Astrocyte of the spinal cord (primary cell): ENCODE measurements around the gene ZNF474.

Source experiments
- DNase-seq: peaks from one replicate; pipeline ENCODE4 v3.0.0; 2011; ENCODE audit warnings: low read depth, low spot score
- H3K4me3 ChIP-seq: 2 replicates; pipeline ENCODE4 v1.5.1; 2011; ENCODE audit warnings: low read depth, mild to moderate bottlenecking, low read length, moderate library complexity
- in situ Hi-C: cut with HindIII; loops from 2 replicates; pipeline ENCODE4 v1.10.0; 2017; ENCODE audit warnings: low sequenced_read_pairs
- TF ChIP-seq, protein P1 (sequence below): IDR thresholded peaks from 2 replicates; pipeline ENCODE4 v1.5.1; 2012; ENCODE audit warnings: low read depth, mild to moderate bottlenecking, low read length, inconsistent platforms

Gene ZNF474

DNA sequence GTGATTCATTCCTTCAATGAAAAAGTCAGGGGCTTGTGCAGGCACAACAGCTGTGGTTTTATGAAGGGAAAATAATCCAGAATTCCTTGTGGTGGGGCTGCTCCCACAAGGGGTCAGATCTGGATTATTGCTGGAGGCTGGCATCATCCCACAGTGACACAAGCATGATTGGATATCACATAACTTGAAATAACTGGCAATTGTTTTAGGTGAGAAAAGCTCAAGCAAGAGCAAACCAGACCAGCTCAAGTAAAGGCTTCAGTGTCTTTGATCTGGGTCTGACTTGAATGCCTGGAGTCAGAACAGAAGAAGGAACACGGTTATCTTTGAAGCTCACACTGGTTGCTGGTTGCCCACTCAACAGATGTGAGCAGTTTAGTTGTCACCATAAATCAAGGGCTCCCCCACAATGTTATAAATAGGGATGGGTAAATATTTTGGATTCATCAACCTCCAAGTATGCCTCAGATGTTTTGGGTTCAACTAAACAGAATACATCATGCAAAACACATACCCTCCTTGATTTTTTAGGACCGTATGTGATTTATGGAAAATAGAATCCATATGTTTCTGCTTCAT, 3.1 kb upstream of the ZNF474 start:
- TF ChIP-seq, protein P1, sequence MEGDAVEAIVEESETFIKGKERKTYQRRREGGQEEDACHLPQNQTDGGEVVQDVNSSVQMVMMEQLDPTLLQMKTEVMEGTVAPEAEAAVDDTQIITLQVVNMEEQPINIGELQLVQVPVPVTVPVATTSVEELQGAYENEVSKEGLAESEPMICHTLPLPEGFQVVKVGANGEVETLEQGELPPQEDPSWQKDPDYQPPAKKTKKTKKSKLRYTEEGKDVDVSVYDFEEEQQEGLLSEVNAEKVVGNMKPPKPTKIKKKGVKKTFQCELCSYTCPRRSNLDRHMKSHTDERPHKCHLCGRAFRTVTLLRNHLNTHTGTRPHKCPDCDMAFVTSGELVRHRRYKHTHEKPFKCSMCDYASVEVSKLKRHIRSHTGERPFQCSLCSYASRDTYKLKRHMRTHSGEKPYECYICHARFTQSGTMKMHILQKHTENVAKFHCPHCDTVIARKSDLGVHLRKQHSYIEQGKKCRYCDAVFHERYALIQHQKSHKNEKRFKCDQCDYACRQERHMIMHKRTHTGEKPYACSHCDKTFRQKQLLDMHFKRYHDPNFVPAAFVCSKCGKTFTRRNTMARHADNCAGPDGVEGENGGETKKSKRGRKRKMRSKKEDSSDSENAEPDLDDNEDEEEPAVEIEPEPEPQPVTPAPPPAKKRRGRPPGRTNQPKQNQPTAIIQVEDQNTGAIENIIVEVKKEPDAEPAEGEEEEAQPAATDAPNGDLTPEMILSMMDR, result no peak
- in situ Hi-C loops, result no loop called here
- no peak overlapping the region for H3K4me3 ChIP-seq
- peak; percentile 81 for DNase-seq

DNA sequence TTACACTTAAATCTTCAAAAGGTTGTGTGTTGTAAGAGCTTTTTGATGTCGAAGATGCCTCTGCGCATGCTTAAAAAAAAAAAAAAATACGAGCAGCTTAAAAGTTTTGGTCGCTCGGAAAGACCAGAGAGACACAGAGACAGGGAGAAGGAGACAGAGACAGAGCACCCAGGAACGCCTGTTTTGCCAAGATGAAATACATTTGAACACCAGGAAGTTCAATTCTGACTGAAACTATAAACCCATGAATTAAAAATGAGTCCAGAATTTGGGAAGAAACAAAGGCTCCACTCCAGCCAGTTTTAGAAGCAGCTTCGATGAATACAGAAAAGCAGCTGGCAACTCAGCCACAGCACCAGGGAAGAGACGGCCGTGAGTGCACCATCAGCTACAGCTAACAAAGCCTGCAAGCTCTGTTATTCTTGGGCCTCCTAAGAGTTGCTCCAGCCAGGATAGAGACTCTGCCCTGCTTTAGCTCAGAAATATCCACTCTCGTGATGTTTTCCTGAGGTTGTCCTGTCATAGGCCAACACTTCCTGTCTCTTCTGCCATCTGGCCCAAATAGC, 2.5 kb upstream of the ZNF474 start:
- peak; percentile 58 for DNase-seq
- in situ Hi-C loops, result no loop called here
- no peak overlapping the region for H3K4me3 ChIP-seq
- TF ChIP-seq, protein P1, result no peak

DNA sequence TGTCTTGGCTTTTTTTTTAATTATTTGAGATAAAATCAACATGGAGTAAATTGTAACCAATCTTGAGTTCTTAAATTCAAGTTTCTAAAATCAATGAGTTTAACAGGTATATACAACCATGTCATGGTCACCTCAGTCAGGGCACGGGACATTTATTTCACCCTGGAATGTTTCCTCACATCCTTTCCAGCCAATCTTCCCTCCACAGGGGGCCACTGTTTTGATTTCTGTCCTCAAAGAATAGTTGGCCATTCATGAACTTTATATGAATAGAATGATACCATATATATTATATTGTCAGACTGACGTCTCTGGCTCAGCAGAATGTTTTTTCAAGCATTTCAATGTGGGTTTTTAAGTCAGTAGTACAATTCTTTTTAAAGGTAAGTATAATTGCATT, 806 bp downstream of the ZNF474 start:
- peak; percentile 43 for DNase-seq
- in situ Hi-C loops, result no loop called here
- TF ChIP-seq, protein P1, result no peak
- no peak overlapping the region for H3K4me3 ChIP-seq

DNA sequence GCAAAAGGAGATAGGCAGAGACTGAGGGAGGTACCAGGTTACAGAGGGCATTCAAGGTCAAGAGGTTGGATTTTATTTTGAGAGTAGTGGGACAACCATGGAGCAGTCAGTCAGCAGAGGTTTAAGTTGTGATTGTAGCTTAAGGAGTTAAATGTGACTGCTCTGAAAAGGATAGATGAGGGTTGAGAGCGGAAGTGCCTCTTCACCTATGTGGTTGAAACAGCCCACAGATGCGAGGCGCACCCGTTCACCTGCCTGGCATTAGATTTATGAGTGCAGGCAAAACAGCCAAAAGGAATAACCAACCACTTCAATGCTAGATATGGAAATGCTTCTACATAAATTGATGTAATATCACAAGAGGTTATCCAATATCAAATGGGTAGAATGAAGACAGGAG, 8.4 kb downstream of the ZNF474 start:
- in situ Hi-C loops, result no loop called here
- H3K4me3 ChIP-seq, result no peak overlapping the region
- TF ChIP-seq, protein P1, result no peak
- DNase-seq, result no peak

DNA sequence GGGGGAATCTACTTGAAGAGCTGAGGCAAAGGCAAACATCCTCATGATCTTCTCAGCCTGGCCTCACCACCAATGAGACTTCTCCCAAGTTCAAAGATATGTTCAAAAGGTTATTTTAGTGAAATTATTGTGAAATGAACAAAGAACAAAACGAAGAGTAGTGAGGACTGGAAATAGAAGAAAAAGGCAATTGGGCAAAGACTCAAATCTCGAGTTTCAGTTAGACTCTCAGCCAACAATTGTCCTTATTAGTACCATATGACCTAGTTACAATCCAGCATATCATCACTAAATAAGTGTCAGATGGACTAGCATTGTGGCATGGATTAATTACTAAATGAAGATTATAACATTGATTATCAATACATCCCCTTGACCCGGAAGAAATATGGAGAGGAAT, 9.0 kb downstream of the ZNF474 start:
- TF ChIP-seq, protein P1, result no peak
- in situ Hi-C loops, result no loop called here
- no peak for DNase-seq
- H3K4me3 ChIP-seq, result no peak overlapping the region

DNA sequence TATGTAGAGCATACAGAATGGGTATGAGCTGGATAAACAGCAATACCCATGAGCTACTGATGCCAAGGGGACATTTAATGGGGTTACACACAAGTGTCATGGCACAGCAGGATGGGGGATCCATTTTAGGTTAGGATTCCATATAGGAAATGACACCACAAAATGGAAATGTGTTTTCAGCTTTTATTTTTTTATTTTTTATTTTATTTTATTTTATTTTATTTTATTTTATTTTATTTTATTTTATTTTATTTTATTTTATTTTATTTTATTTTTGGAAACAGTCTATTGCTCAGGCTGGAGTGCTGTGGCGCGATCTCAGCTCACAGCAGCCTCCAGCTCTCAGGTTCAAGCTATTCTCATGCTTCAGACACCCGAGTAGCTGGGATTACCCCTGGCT, 11.6 kb downstream of the ZNF474 start:
- DNase-seq, result no peak
- H3K4me3 ChIP-seq, result no peak overlapping the region
- TF ChIP-seq, protein P1, result no peak
- in situ Hi-C loops, result no loop called here

DNA sequence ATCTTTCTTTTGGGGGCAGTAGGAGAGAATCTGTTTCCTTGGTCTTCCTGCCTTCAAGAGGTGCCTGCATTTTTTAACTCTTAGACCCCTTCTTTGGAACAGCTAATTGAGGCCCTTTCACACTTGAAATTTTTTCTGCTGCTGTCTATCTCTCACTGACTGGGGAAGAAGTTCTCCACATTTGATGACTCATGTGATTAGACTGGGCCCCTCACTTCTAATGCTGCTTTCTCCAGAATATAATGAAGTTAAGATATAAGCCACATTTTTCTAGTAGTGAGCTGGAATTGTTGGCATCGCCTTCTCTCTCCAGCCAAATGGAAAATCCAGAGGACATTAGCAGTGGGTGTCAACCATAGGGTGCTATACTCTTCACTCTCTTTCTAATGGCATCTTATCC, 12.4 kb downstream of the ZNF474 start:
- in situ Hi-C loops, result no loop called here

More for the DNA sequence above, 12.4 kb downstream of the ZNF474 start:
- DNase-seq, result peak; percentile 48
- TF ChIP-seq, protein P1, result no peak
- H3K4me3 ChIP-seq, result no peak overlapping the region
